Memory B cell (primary cell): Measurements from ENCODE around the gene UROC1.
"Not testable (repeated sequence)": the region's sequence is repeated elsewhere in the genome, so short reads cannot be mapped to it uniquely, and the experiment has no call there.

Experiments used
- ATAC-seq: fragments of 150-1000 bp; cut with Tn5 transposase; 2 replicates; pipeline ENCODE4 v1.10.0; 2021; ENCODE audit warnings: low read depth, mild to moderate bottlenecking, moderate library complexity
- DNase-seq, 2 donors: peaks; one replicate each; pipeline ENCODE4 v3.0.0; 2022; ENCODE audit warnings: low spot score in 2 of 2
- H3K27ac Mint-ChIP-seq: one replicate; pipeline ENCODE4 v1.8.0; 2022; ENCODE audit warnings: mild to moderate bottlenecking, moderate library complexity, mixed read lengths
- H3K27me3 Mint-ChIP-seq: one replicate; pipeline ENCODE4 v1.8.0; 2022; ENCODE audit warnings: mixed read lengths
- H3K36me3 Mint-ChIP-seq: one replicate; pipeline ENCODE4 v1.8.0; 2022; ENCODE audit warnings: mild to moderate bottlenecking, mixed read lengths
- H3K4me1 Mint-ChIP-seq: one replicate; pipeline ENCODE4 v1.8.0; 2022; ENCODE audit warnings: mixed read lengths
- H3K4me3 Mint-ChIP-seq: one replicate; pipeline ENCODE4 v1.8.0; 2022; ENCODE audit warnings: mild to moderate bottlenecking, moderate library complexity, mixed read lengths
- H3K9me3 Mint-ChIP-seq: one replicate; pipeline ENCODE4 v1.8.0; 2022; ENCODE audit warnings: mixed read lengths

The UROC1 gene

GRCh38 chr3:126540951-126541627 is 23.5 kb upstream of the UROC1 start:
- DNase-seq: no peak
- ATAC-seq: no peak
- Mint-ChIP-seq H3K4me1 (peaks cover 5% of the 10 kb centered on the region), H3K4me3 (no peak overlapping the region), H3K9me3 (no peaks in the 10 kb centered on the region), H3K27me3 (peaks cover 13% of the 10 kb centered on the region), H3K27ac (no peak overlapping the region), H3K36me3 (no peaks in the 10 kb centered on the region)

GRCh38 chr3:126540342-126540849 is 22.8 kb upstream of the UROC1 start:
- DNase-seq (no peak), ATAC-seq (no peak)
- Mint-ChIP-seq H3K27ac (no peak overlapping the region), H3K9me3 (no peaks in the 10 kb centered on the region), H3K4me1 (peaks cover 5% of the 10 kb centered on the region), H3K27me3 (peaks cover 14% of the 10 kb centered on the region), H3K36me3 (no peaks in the 10 kb centered on the region), H3K4me3 (no peak overlapping the region)

- no peaks in the 10 kb centered on the region for H3K9me3 Mint-ChIP-seq
- no peak for ATAC-seq
- no peak overlapping the region for H3K4me3 Mint-ChIP-seq
- no peak for DNase-seq
- H3K36me3 Mint-ChIP-seq: no peaks in the 10 kb centered on the region
- peaks cover 16% of the 10 kb centered on the region for H3K27me3 Mint-ChIP-seq
- no peak overlapping the region for H3K27ac Mint-ChIP-seq
- H3K4me1 Mint-ChIP-seq: peaks cover 5% of the 10 kb centered on the region
These were observed 22.1 kb upstream of the UROC1 start for GRCh38 chr3:126539558-126540250.

- Mint-ChIP-seq H3K4me1 (peaks cover 5% of the 10 kb centered on the region), H3K9me3 (no peaks in the 10 kb centered on the region), H3K27ac (no peak overlapping the region), H3K27me3 (peaks cover 21% of the 10 kb centered on the region), H3K4me3 (no peak overlapping the region), H3K36me3 (no peaks in the 10 kb centered on the region)
- DNase-seq: no peak
- ATAC-seq: no peak
These were observed 21.4 kb upstream of the UROC1 start for GRCh38 chr3:126538966-126539365.

GRCh38 chr3:126538316-126538715 is 20.7 kb upstream of the UROC1 start:
- Mint-ChIP-seq H3K27ac (no peak overlapping the region), H3K27me3 (peaks cover 21% of the 10 kb centered on the region), H3K4me3 (no peak overlapping the region), H3K36me3 (no peaks in the 10 kb centered on the region), H3K4me1 (peaks cover 5% of the 10 kb centered on the region), H3K9me3 (no peaks in the 10 kb centered on the region)
- no peak for DNase-seq
- ATAC-seq: no peak

GRCh38 chr3:126537730-126538281 is 20.2 kb upstream of the UROC1 start:
- DNase-seq (no peak), ATAC-seq (no peak)
- Mint-ChIP-seq H3K36me3 (no peaks in the 10 kb centered on the region), H3K9me3 (no peaks in the 10 kb centered on the region), H3K4me3 (no peak overlapping the region), H3K27me3 (peaks cover 21% of the 10 kb centered on the region), H3K4me1 (peaks cover 5% of the 10 kb centered on the region), H3K27ac (no peak overlapping the region)

- no peak for DNase-seq
- no peak overlapping the region for H3K4me3 Mint-ChIP-seq
- no peaks in the 10 kb centered on the region for H3K36me3 Mint-ChIP-seq
- H3K4me1 Mint-ChIP-seq: peaks cover 5% of the 10 kb centered on the region
- H3K27ac Mint-ChIP-seq: no peak overlapping the region
- ATAC-seq: no peak
- peaks cover 21% of the 10 kb centered on the region for H3K27me3 Mint-ChIP-seq
- H3K9me3 Mint-ChIP-seq: no peaks in the 10 kb centered on the region
These were observed 19.6 kb upstream of the UROC1 start for GRCh38 chr3:126537116-126537729.

- Mint-ChIP-seq H3K4me3 (no peak overlapping the region), H3K9me3 (no peaks in the 10 kb centered on the region), H3K4me1 (peaks cover 5% of the 10 kb centered on the region), H3K27me3 (peaks cover 21% of the 10 kb centered on the region), H3K36me3 (no peaks in the 10 kb centered on the region), H3K27ac (no peak overlapping the region)
- ATAC-seq (no peak), DNase-seq (no peak)
These were observed 18.6 kb upstream of the UROC1 start for GRCh38 chr3:126536126-126536525.

GRCh38 chr3:126535636-126536035 is 18.1 kb upstream of the UROC1 start:
- no peaks in the 10 kb centered on the region for H3K36me3 Mint-ChIP-seq
- H3K27me3 Mint-ChIP-seq: peaks cover 21% of the 10 kb centered on the region
- peaks cover 1% of the 10 kb centered on the region for H3K4me1 Mint-ChIP-seq
- DNase-seq: no peak
- ATAC-seq: no peak
- no peak overlapping the region for H3K4me3 Mint-ChIP-seq
- H3K27ac Mint-ChIP-seq: no peak overlapping the region
- H3K9me3 Mint-ChIP-seq: no peaks in the 10 kb centered on the region

- not testable (repeated sequence) for H3K27ac Mint-ChIP-seq, ATAC-seq, H3K4me3 Mint-ChIP-seq, H3K36me3 Mint-ChIP-seq, H3K9me3 Mint-ChIP-seq, H3K4me1 Mint-ChIP-seq, DNase-seq
- H3K27me3 Mint-ChIP-seq: peaks cover 18% of the 10 kb centered on the region
These were observed 17.1 kb upstream of the UROC1 start for GRCh38 chr3:126534716-126535115.

GRCh38 chr3:126533506-126533905 is 15.9 kb upstream of the UROC1 start:
- no peaks in the 10 kb centered on the region for H3K4me1 Mint-ChIP-seq

GRCh38 chr3:126531051-126531330 is 13.4 kb upstream of the UROC1 start:
- DNase-seq (no peak), ATAC-seq (no peak)
- Mint-ChIP-seq H3K4me3 (no peak overlapping the region), H3K36me3 (no peaks in the 10 kb centered on the region), H3K9me3 (no peaks in the 10 kb centered on the region), H3K27ac (no peak overlapping the region), H3K4me1 (no peaks in the 10 kb centered on the region), H3K27me3 (peaks cover 11% of the 10 kb centered on the region)

More at GRCh38 chr3:126533506-126533905, 15.9 kb upstream of the UROC1 start:
- no peaks in the 10 kb centered on the region for H3K9me3 Mint-ChIP-seq
- H3K27ac Mint-ChIP-seq: no peak overlapping the region
- H3K36me3 Mint-ChIP-seq: no peaks in the 10 kb centered on the region
- DNase-seq (no peak), ATAC-seq (no peak)
- H3K4me3 Mint-ChIP-seq: no peak overlapping the region
- H3K27me3 Mint-ChIP-seq: peaks cover 17% of the 10 kb centered on the region

- DNase-seq (no peak), ATAC-seq (no peak)
- Mint-ChIP-seq H3K4me3 (no peak overlapping the region), H3K9me3 (no peaks in the 10 kb centered on the region), H3K4me1 (no peaks in the 10 kb centered on the region), H3K27me3 (peaks cover 10% of the 10 kb centered on the region), H3K36me3 (no peaks in the 10 kb centered on the region), H3K27ac (no peak overlapping the region)
These were observed 12.8 kb upstream of the UROC1 start for GRCh38 chr3:126530171-126531050.
